Neural progenitor cell (in vitro differentiated cells): ENCODE results near the gene MYL3. TPM values are rescaled to one million over a fixed set of nuclear protein-coding genes. Genes with fewer than 3 reads are reported as not detected.

Experiments used
- DNase-seq: peaks from one replicate; pipeline ENCODE4 v3.0.0-alpha.2; 2016; ENCODE audit warnings: low spot score
- H2AFZ ChIP-seq: fragments of 200-600 bp; sonication (generic); replicated peaks from 2 replicates; pipeline ENCODE4 v1.6.1; 2016; ENCODE audit warnings: antibody characterized with exemption
- H3F3A ChIP-seq: fragments of 200-600 bp; sonication (generic); 2 replicates; pipeline ENCODE4 v1.6.1; 2016; ENCODE audit warnings: antibody characterized with exemption, low read depth
- H3K27ac ChIP-seq: fragments of 200-600 bp; sonication (generic); 2 replicates; pipeline ENCODE4 v1.5.1; 2016; ENCODE audit warnings: mild to moderate bottlenecking
- H3K27me3 ChIP-seq: fragments of 200-600 bp; sonication (generic); 2 replicates; pipeline ENCODE4 v1.6.1; 2016; ENCODE audit warnings: mild to moderate bottlenecking, moderate library complexity
- H3K36me3 ChIP-seq: fragments of 200-600 bp; sonication (generic); 2 replicates; pipeline ENCODE4 v1.5.1; 2016
- H3K4me1 ChIP-seq: fragments of 200-600 bp; sonication (generic); 2 replicates; pipeline ENCODE4 v1.6.1; 2016; ENCODE audit warnings: mixed run types
- H3K4me2 ChIP-seq: fragments of 200-600 bp; sonication (generic); 2 replicates; pipeline ENCODE4 v1.6.1; 2016
- H3K4me3 ChIP-seq: fragments of 200-600 bp; sonication (generic); 2 replicates; pipeline ENCODE4 v1.5.1; 2016
- H3K79me2 ChIP-seq: fragments of 200-600 bp; sonication (generic); 2 replicates; pipeline ENCODE4 v1.6.1; 2016; ENCODE audit warnings: low read depth
- H3K9ac ChIP-seq: fragments of 200-600 bp; sonication (generic); 2 replicates; pipeline ENCODE4 v1.6.1; 2016
- H3K9me3 ChIP-seq: fragments of 200-600 bp; sonication (generic); 2 replicates; pipeline ENCODE4 v1.5.1; 2016; ENCODE audit warnings: low read depth
- H4K20me1 ChIP-seq: fragments of 200-600 bp; sonication (generic); 2 replicates; pipeline ENCODE4 v1.6.1; 2016; ENCODE audit warnings: low read depth
- H3K27ac Mint-ChIP-seq: 3 replicates; pipeline ENCODE4 v1.8.0; 2021; ENCODE audit warnings: mixed read lengths
- H3K27me3 Mint-ChIP-seq: 2 replicates; pipeline ENCODE4 v1.8.0; 2022; ENCODE audit warnings: low read depth, mild to moderate bottlenecking, inconsistent platforms, moderate library complexity, mixed read lengths; ENCODE audit not compliant: insufficient read depth
- H3K36me3 Mint-ChIP-seq: 3 replicates; pipeline ENCODE4 v1.8.0; 2021; ENCODE audit warnings: mixed read lengths
- H3K4me1 Mint-ChIP-seq: 3 replicates; pipeline ENCODE4 v1.8.0; 2021; ENCODE audit warnings: mixed read lengths
- H3K4me3 Mint-ChIP-seq: 3 replicates; pipeline ENCODE4 v1.8.0; 2021; ENCODE audit warnings: mild to moderate bottlenecking, moderate library complexity, mixed read lengths
- H3K9me3 Mint-ChIP-seq: 3 replicates; pipeline ENCODE4 v1.8.0; 2020; ENCODE audit warnings: mixed read lengths
- CTCF ChIP-seq: fragments of 200-600 bp; sonication (generic); IDR thresholded peaks from 2 replicates; pipeline ENCODE4 v1.5.1; 2017; ENCODE audit warnings: antibody characterized with exemption, mild to moderate bottlenecking
- EZH2 ChIP-seq: fragments of 200-600 bp; sonication (generic); IDR thresholded peaks from 2 replicates; pipeline ENCODE4 v1.6.1; 2017; ENCODE audit warnings: antibody characterized with exemption, mild to moderate bottlenecking, moderate library complexity
- EZH2phosphoT487 ChIP-seq: fragments of 200-600 bp; sonication (generic); IDR thresholded peaks from 2 replicates; pipeline ENCODE4 v1.6.1; 2017; ENCODE audit warnings: antibody characterized with exemption
- total RNA-seq: library from RNA; depleted of rRNA; stranded (reverse); fragments of >200 nt; gene quantifications from 2 replicates; pipeline ENCODE4 v1.2.3, GENCODE V29; 2015; ENCODE audit warnings: low replicate concordance

MYL3 gene
- total RNA-seq, 1 donor from 2014 or later = not detected

- no peak overlapping the region for H3K27ac ChIP-seq
- H3K4me2 ChIP-seq = no peak overlapping the region
- H3K27ac Mint-ChIP-seq = no peak overlapping the region
- no peaks in the 10 kb centered on the region for H3F3A ChIP-seq
- H3K4me3 Mint-ChIP-seq = no peak overlapping the region
- H3K9me3 Mint-ChIP-seq = no peaks in the 10 kb centered on the region
- H3K79me2 ChIP-seq = no peaks in the 10 kb centered on the region
- H3K9ac ChIP-seq = no peak overlapping the region
- no peaks in the 10 kb centered on the region for H4K20me1 ChIP-seq
- DNase-seq = no peak
- H2AFZ ChIP-seq = no peak overlapping the region
- no peaks in the 10 kb centered on the region for H3K36me3 ChIP-seq
- H3K36me3 Mint-ChIP-seq = no peaks in the 10 kb centered on the region
- H3K27me3 ChIP-seq = no peaks in the 10 kb centered on the region
- no peak overlapping the region for H3K4me3 ChIP-seq
- H3K9me3 ChIP-seq = no peaks in the 10 kb centered on the region
- H3K4me1 Mint-ChIP-seq = peaks cover 20% of the 10 kb centered on the region
- peaks cover 3% of the 10 kb centered on the region for H3K27me3 Mint-ChIP-seq
- TF ChIP-seq CTCF (no peak), EZH2 (no peak), EZH2phosphoT487 (no peak)
- H3K4me1 ChIP-seq = peaks cover 10% of the 10 kb centered on the region
Measured at GRCh38 chr3:46865031-46865507, 1.8 kb upstream of the MYL3 start.

- no peaks in the 10 kb centered on the region for H3K36me3 Mint-ChIP-seq
- Histone ChIP-seq H3K27ac (no peak overlapping the region), H3K4me1 (peaks cover 10% of the 10 kb centered on the region), H4K20me1 (no peaks in the 10 kb centered on the region), H3K9ac (no peak overlapping the region), H3K79me2 (no peaks in the 10 kb centered on the region), H3K4me2 (no peak overlapping the region), H3F3A (no peaks in the 10 kb centered on the region), H3K27me3 (no peaks in the 10 kb centered on the region), H3K36me3 (no peaks in the 10 kb centered on the region), H2AFZ (no peak overlapping the region), H3K9me3 (no peaks in the 10 kb centered on the region), H3K4me3 (no peak overlapping the region)
- peaks cover 20% of the 10 kb centered on the region for H3K4me1 Mint-ChIP-seq
- no peak for DNase-seq
- H3K27me3 Mint-ChIP-seq = peaks cover 2% of the 10 kb centered on the region
- no peaks in the 10 kb centered on the region for H3K9me3 Mint-ChIP-seq
- TF ChIP-seq EZH2phosphoT487 (no peak), EZH2 (no peak), CTCF (no peak)
- peak overlapping the region; percentile 65 for H3K27ac Mint-ChIP-seq
- H3K4me3 Mint-ChIP-seq = no peak overlapping the region
Measured at GRCh38 chr3:46864061-46864881, 1.0 kb upstream of the MYL3 start.

DNA sequence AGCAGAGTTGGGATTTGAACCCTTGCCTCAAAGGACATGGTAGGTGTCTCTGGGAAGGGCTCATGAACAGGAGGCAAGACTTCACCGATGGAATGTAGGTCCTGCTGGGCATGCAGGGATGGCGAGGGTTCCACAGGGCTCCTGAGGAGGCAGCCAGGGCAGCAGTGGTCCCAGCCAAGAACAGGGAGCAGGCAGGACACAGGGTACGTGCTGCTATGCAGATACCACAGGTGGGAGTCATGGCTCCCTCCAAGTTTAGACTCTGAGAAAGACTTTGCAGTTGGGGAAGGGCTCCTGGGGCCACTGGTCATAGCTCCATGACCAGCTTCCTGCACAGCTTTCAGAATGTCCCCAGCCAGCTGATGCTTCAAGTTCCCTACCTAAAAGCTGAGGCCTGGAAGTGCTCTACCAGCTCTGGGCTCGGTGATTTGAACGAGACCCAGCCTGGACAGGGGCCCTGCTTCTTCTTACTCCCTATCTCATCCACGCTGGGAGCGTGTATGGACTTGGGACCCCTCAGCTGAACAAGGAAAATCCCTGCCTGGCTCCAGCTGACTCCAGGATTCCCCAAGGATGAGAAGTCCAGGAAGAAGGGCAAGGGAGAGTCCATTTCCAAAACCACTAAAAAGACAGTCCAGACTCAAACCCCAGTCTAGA lies 747 bp downstream of the MYL3 start:
- H3K27ac ChIP-seq = no peak overlapping the region
- peaks cover 26% of the 10 kb centered on the region for H3K4me1 Mint-ChIP-seq
- H3K4me3 Mint-ChIP-seq = no peak overlapping the region
- no peak overlapping the region for H2AFZ ChIP-seq
- H3K4me2 ChIP-seq = no peak overlapping the region
- no peak for DNase-seq
- no peaks in the 10 kb centered on the region for H3K9me3 ChIP-seq
- peaks cover 7% of the 10 kb centered on the region for H3K27me3 Mint-ChIP-seq
- H3K4me3 ChIP-seq = no peak overlapping the region
- no peaks in the 10 kb centered on the region for H4K20me1 ChIP-seq
- H3K9ac ChIP-seq = no peak overlapping the region
- no peaks in the 10 kb centered on the region for H3K27me3 ChIP-seq
- no peaks in the 10 kb centered on the region for H3K79me2 ChIP-seq
- no peaks in the 10 kb centered on the region for H3K36me3 Mint-ChIP-seq
- H3K9me3 Mint-ChIP-seq = no peaks in the 10 kb centered on the region
- no peak for TF ChIP-seq EZH2phosphoT487
- TF ChIP-seq EZH2 = no peak
- no peaks in the 10 kb centered on the region for H3F3A ChIP-seq
- H3K36me3 ChIP-seq = no peaks in the 10 kb centered on the region
- no peak overlapping the region for H3K27ac Mint-ChIP-seq
- H3K4me1 ChIP-seq = peaks cover 10% of the 10 kb centered on the region
